Dendritic cell treated with granulocyte-macrophage colony-stimulating factor and Interleukin-4, amounts not matched to agents 40 ng/mL and 50 ng/mL, for 4 days (primary cell): ENCODE measurements around the gene DAPK2.

Source experiments
- H3K27ac Mint-ChIP-seq: one replicate; pipeline ENCODE4 v1.8.0; 2022; ENCODE audit warnings: mild to moderate bottlenecking, mixed read lengths
- H3K27me3 Mint-ChIP-seq: one replicate; pipeline ENCODE4 v1.8.0; 2022; ENCODE audit warnings: mild to moderate bottlenecking, mixed read lengths
- H3K36me3 Mint-ChIP-seq: one replicate; pipeline ENCODE4 v1.8.0; 2022; ENCODE audit warnings: low read depth, mixed read lengths
- H3K4me1 Mint-ChIP-seq: one replicate; pipeline ENCODE4 v1.8.0; 2022; ENCODE audit warnings: low read depth, mixed read lengths
- H3K4me3 Mint-ChIP-seq: one replicate; pipeline ENCODE4 v1.8.0; 2022; ENCODE audit warnings: mild to moderate bottlenecking, moderate library complexity, mixed read lengths
- H3K9me3 Mint-ChIP-seq: one replicate; pipeline ENCODE4 v1.8.0; 2022; ENCODE audit warnings: mixed read lengths
- intact Hi-C: fragments of 100-400 bp; cut with micrococcal nuclease; formaldehyde crosslinking; loops from one replicate; pipeline ENCODE4 v1.15.0; 2022

DAPK2 gene

DNA sequence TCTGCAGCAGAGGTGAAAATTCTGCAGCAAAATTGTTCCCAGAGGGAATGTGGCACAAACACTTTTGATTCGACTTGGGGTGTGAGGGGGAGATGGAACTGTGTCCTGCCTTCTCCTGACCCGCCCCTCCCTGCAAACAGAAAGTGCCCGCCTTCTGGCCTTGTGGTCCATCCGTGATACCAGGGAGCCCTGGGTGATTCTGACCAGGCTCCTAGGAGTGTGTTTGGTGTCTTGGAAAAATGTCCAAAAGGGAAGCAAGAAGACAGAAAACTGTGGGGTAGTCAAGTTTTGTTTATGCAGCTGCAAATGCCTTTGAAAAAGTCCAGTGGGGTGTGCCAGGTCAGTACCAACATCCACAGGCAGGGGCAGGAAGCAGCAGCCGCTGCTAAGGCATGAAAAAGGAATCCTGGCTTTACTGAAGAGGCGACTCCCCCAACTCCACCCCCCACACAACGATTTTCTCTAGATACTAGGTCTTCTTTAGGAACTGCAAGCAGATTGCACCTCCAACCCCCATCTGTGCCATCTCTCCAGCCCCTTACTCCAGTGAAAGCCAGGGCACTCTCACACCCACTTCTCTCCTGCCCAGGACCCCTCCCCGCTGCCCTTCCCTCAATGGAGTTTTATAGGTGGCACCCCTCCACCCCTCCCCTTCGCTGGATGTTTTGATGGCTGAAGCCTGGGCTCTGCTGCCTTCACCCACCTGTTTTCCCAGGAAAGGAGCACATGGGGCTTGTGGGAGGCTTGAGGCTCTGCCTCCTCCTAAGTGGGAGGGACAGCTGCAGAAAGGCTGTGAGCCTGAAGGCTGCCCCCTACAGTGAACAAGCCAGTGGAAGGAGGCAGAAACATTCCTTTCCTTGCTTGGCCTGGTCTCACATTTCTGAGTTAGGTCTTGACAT is 130.2 kb downstream of the DAPK2 start:
- no peak overlapping the region for H3K4me3 Mint-ChIP-seq
- H3K9me3 Mint-ChIP-seq, result no peaks in the 10 kb centered on the region
- no peaks in the 10 kb centered on the region for H3K36me3 Mint-ChIP-seq
- no peak overlapping the region for H3K27ac Mint-ChIP-seq
- H3K4me1 Mint-ChIP-seq, result peaks cover 6% of the 10 kb centered on the region
- intact Hi-C loops, result no loop called here
- H3K27me3 Mint-ChIP-seq, result peaks cover 40% of the 10 kb centered on the region

GRCh38 chr15:63915209-63915872 is 130.9 kb downstream of the DAPK2 start:
- no peak overlapping the region for H3K27ac Mint-ChIP-seq

DNA sequence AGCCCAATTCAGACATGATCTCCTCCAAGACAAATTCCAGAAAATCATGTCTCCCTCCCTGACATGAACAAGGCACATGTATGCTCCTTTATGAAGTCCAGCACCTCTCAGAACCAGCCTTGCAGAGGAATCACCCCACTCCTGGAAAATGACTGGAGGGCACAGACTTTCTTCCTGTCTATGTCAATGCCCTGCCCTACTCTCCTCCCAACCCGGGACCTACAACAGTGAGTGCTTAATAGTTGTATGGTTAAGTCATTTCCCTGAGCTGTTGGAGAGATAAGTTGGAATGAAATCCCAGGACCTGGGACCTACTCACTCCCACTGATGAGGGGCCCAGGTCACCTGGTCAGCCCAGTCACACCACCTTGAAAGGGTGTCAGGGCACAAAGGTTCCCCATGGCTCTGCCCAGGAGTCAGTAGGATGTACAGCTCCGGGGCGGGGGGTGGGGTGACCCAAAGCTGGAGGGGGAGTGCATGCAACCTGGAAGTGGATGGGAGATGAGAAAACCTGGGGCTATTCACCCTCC is 132.4 kb downstream of the DAPK2 start:
- H3K9me3 Mint-ChIP-seq, result no peaks in the 10 kb centered on the region
- H3K27me3 Mint-ChIP-seq, result peaks cover 30% of the 10 kb centered on the region
- intact Hi-C loops, result no loop called here
- H3K4me1 Mint-ChIP-seq, result peaks cover 6% of the 10 kb centered on the region
- H3K4me3 Mint-ChIP-seq, result no peak overlapping the region
- H3K27ac Mint-ChIP-seq, result no peak overlapping the region
- H3K36me3 Mint-ChIP-seq, result no peaks in the 10 kb centered on the region

More at GRCh38 chr15:63915209-63915872, 130.9 kb downstream of the DAPK2 start:
- Mint-ChIP-seq H3K36me3 (no peaks in the 10 kb centered on the region), H3K9me3 (no peaks in the 10 kb centered on the region), H3K27me3 (peaks cover 36% of the 10 kb centered on the region), H3K4me3 (no peak overlapping the region), H3K4me1 (peaks cover under 1% of the 10 kb centered on the region)
- intact Hi-C loops, result no loop called here

- no peak overlapping the region for H3K4me3 Mint-ChIP-seq
- H3K27me3 Mint-ChIP-seq, result peaks cover 29% of the 10 kb centered on the region
- H3K27ac Mint-ChIP-seq, result no peak overlapping the region
- no peaks in the 10 kb centered on the region for H3K9me3 Mint-ChIP-seq
- intact Hi-C loops, result no loop called here
- H3K36me3 Mint-ChIP-seq, result no peaks in the 10 kb centered on the region
- H3K4me1 Mint-ChIP-seq, result peaks cover 11% of the 10 kb centered on the region
These were observed 132.9 kb downstream of the DAPK2 start for GRCh38 chr15:63913336-63913735.

GRCh38 chr15:63912061-63912615 is 134.1 kb downstream of the DAPK2 start:
- peaks cover 20% of the 10 kb centered on the region for H3K4me1 Mint-ChIP-seq
- no peaks in the 10 kb centered on the region for H3K9me3 Mint-ChIP-seq
- H3K36me3 Mint-ChIP-seq, result no peaks in the 10 kb centered on the region
- peaks cover 24% of the 10 kb centered on the region for H3K27me3 Mint-ChIP-seq
- intact Hi-C loops, result no loop called here
- H3K4me3 Mint-ChIP-seq, result no peak overlapping the region
- H3K27ac Mint-ChIP-seq, result no peak overlapping the region

DNA sequence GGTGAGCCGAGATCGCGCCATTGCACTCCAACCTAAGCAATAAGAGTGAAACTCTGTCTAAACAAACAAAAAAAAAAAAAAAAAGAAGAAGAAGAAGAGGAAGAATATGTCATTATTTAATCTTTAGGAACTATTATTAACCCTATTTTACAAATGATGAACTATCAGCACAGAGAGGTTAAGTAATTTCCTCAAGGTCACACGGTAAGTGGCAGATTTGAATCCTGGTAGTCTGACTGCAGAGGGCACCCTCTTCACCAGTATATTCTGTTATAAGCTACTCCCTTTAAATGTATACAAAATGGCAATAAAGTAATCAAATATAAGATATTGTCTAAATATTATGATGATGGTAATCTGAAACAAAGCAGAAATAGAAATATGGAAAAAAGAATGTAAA is 135.1 kb downstream of the DAPK2 start:
- Mint-ChIP-seq H3K27ac (no peak overlapping the region), H3K27me3 (peaks cover 16% of the 10 kb centered on the region), H3K4me1 (peaks cover 29% of the 10 kb centered on the region), H3K4me3 (no peak overlapping the region), H3K9me3 (no peaks in the 10 kb centered on the region), H3K36me3 (no peaks in the 10 kb centered on the region)
- intact Hi-C loops, result no loop called here

DNA sequence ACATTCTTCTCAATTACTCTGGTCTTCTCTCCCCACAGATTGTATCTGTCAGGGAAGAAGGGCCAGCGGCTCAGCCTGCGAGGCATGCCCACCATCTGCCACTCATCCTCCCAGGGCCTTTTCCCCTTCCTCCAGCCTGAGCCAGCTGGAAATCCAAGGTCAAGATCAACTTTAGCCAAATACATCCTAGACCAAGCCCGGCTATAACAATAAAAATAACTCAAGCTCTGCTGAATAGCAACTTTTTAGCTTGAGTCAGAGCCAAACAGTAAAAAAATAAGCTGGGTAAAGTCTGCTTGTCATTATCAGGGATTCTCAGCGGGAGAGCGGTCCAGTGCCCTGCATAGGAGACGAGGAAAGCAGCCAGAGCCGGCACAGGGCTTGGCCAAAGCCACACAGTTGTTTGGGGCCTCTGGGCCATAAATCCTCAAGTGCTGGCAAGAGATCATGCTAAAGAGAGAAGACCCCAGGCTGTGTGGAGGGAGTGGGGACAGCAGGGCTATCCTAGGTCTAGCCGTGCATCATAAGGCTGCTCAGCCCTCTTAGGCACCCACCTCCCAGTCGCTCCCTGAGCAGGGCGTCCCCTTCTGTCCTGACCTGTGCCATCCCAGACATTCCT is 136.4 kb downstream of the DAPK2 start:
- intact Hi-C loops, result no loop called here

DNA sequence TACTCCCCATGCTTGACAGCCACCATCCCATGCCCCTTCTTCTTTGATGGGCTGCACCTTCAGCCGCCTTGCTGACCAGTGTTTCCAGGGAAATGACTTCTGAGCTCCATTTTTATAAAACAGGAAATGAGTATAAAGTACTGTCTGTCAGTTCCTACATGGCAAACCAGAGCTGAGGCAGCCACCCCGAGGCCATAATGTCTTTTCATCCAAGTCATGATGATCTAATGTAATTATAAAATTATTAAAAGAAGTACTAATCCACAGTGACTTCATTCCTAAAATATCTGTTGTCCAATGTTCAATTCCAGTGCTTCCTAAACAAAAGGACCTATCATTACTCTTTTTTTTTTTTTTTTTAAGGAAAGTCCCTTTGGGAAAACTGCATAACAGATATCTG is 137.3 kb downstream of the DAPK2 start:
- Mint-ChIP-seq H3K4me3 (no peak overlapping the region), H3K27ac (peak overlapping the region; percentile 70), H3K36me3 (no peaks in the 10 kb centered on the region), H3K9me3 (no peaks in the 10 kb centered on the region), H3K4me1 (peaks cover 37% of the 10 kb centered on the region), H3K27me3 (peaks cover 9% of the 10 kb centered on the region)
- intact Hi-C loops, result no loop called here

More for the DNA sequence above, 136.4 kb downstream of the DAPK2 start:
- Mint-ChIP-seq H3K4me1 (peaks cover 37% of the 10 kb centered on the region), H3K27ac (no peak overlapping the region), H3K36me3 (no peaks in the 10 kb centered on the region), H3K9me3 (no peaks in the 10 kb centered on the region), H3K27me3 (peaks cover 12% of the 10 kb centered on the region), H3K4me3 (no peak overlapping the region)

DNA sequence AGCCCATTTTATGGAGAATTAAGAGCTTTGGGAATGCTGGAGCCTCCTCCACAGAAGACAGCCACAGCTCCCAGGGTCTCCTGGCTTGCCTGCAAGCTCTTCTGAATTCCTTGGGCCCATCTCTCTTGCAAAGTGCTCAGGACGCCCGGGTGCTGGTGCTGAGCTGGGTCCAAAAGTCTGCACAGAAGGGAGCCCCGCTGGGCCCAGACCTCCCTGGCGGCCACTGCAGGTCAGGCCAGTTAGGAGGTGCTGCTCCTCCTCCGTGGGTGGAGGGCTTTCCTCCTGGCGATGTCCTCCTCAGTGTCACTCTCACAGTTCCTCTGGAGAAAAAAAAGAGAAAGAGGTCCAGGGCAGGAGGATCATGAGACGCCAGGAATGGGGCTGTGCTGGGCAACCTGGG is 138.0 kb downstream of the DAPK2 start:
- Mint-ChIP-seq H3K4me3 (no peak overlapping the region), H3K27ac (peak overlapping the region; percentile 70)
- intact Hi-C loops, result no loop called here

DNA sequence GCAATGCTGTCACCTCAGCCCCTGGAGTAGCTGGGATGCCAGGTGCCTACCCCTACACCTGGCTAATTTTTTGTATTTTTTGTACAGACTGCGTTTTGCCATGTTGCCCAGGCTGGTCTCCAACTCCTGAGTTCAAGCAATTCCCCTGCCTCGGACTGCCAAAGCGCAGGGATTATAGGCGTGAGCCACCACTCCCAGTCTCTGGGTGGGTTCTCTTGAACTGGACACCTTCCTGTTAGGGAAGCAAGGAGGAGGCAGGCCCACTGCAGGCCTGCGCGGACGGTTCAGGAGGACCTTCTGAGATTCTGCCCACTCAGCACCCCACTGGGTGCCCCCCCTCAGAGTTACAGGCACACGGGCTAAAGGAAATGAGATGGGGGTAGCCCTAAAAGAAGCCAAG is 138.8 kb downstream of the DAPK2 start:
- H3K9me3 Mint-ChIP-seq, result no peaks in the 10 kb centered on the region
- peaks cover 4% of the 10 kb centered on the region for H3K27me3 Mint-ChIP-seq
- intact Hi-C loops, result no loop called here
- H3K4me1 Mint-ChIP-seq, result peaks cover 42% of the 10 kb centered on the region
- H3K27ac Mint-ChIP-seq, result peak overlapping the region; percentile 70
- no peaks in the 10 kb centered on the region for H3K36me3 Mint-ChIP-seq
- no peak overlapping the region for H3K4me3 Mint-ChIP-seq

More for the DNA sequence above, 138.0 kb downstream of the DAPK2 start:
- peaks cover 4% of the 10 kb centered on the region for H3K27me3 Mint-ChIP-seq
- no peaks in the 10 kb centered on the region for H3K9me3 Mint-ChIP-seq
- no peaks in the 10 kb centered on the region for H3K36me3 Mint-ChIP-seq
- peaks cover 37% of the 10 kb centered on the region for H3K4me1 Mint-ChIP-seq

DNA sequence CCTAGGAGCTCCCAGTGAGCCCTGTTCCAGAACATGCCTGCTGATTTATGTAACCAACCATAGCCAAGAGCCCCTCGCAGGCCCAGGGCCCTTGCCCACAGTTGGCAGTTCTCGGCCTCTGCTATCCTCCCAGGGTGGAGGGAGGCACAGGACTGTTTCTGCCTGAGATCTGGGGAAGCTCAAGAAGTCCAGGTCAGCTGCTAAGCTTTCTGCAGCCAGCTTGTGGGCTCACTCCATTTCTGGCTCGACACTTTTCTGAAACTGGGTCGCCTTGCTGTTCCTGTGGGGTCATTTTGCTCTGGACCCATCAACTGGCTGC is 140.1 kb downstream of the DAPK2 start:
- H3K36me3 Mint-ChIP-seq, result no peaks in the 10 kb centered on the region
- peak overlapping the region; percentile 70 for H3K27ac Mint-ChIP-seq
- intact Hi-C loops, result no loop called here
- H3K4me3 Mint-ChIP-seq, result no peak overlapping the region
- peaks cover 51% of the 10 kb centered on the region for H3K4me1 Mint-ChIP-seq
- no peaks in the 10 kb centered on the region for H3K27me3 Mint-ChIP-seq
- no peaks in the 10 kb centered on the region for H3K9me3 Mint-ChIP-seq

DNA sequence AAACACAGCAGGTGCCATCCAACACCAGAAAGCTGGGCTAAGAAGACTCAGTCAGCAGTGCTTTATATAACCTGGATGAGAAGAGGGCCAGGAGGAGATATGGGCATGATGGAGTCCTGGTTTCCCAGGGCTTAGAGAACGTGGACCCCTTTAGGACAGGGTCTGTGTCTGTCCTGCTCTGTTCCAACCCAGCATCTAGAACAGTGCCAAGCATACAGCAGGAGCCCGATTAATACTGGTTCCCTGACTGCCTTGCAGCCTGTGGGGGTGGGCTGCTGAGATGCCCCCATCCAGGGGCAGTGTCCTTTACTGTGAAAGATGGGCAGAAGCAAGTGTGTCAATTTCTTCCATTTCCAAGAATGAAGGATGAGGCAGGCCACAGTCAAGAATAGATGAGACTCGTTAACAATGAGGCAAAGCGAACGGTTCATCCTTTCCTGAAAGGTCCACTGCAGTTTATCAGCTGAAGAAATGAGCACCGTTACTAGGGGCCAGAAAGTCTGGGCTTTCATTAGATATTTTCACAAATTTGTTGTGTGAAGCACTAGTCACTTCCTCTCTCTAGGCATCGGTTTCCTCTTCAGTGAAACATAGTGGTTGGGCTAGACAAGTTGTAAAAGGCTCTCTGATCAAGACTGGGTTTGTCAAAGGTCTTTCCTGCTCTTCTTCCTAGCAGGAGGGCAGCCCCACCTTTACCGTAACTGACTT is 140.6 kb downstream of the DAPK2 start:
- intact Hi-C loops, result no loop called here
- no peaks in the 10 kb centered on the region for H3K36me3 Mint-ChIP-seq
- H3K27me3 Mint-ChIP-seq, result peaks cover 2% of the 10 kb centered on the region
- H3K4me3 Mint-ChIP-seq, result no peak overlapping the region
- no peaks in the 10 kb centered on the region for H3K9me3 Mint-ChIP-seq
- peak overlapping the region; percentile 70 for H3K27ac Mint-ChIP-seq
- peaks cover 54% of the 10 kb centered on the region for H3K4me1 Mint-ChIP-seq

GRCh38 chr15:63905131-63905530 is 141.2 kb downstream of the DAPK2 start:
- peaks cover 60% of the 10 kb centered on the region for H3K4me1 Mint-ChIP-seq
- H3K9me3 Mint-ChIP-seq, result no peaks in the 10 kb centered on the region
- no peak overlapping the region for H3K4me3 Mint-ChIP-seq
- intact Hi-C loops, result no loop called here
- H3K27ac Mint-ChIP-seq, result no peak overlapping the region
- H3K36me3 Mint-ChIP-seq, result no peaks in the 10 kb centered on the region
- H3K27me3 Mint-ChIP-seq, result peaks cover 2% of the 10 kb centered on the region
